BLaER1 (cell line): ENCODE measurements around the gene MYPN.

Experiments
- H3K27ac ChIP-seq: shearing (Covaris generic); formaldehyde crosslinking; 2 replicates; pipeline ENCODE4 v1.8.1; 2022
- H3K27me3 ChIP-seq: shearing (Covaris generic); formaldehyde crosslinking; 2 replicates; pipeline ENCODE4 v1.8.1; 2022
- H3K36me3 ChIP-seq: shearing (Covaris generic); formaldehyde crosslinking; 2 replicates; pipeline ENCODE4 v1.8.1; 2022
- H3K4me1 ChIP-seq: shearing (Covaris generic); formaldehyde crosslinking; 2 replicates; pipeline ENCODE4 v1.8.1; 2022
- H3K4me2 ChIP-seq: shearing (Covaris generic); formaldehyde crosslinking; 2 replicates; pipeline ENCODE4 v1.8.1; 2022
- H3K4me3 ChIP-seq: shearing (Covaris generic); formaldehyde crosslinking; 2 replicates; pipeline ENCODE4 v1.8.1; 2022
- H3K9ac ChIP-seq: shearing (Covaris generic); formaldehyde crosslinking; 2 replicates; pipeline ENCODE4 v1.8.1; 2022
- H3K9me3 ChIP-seq: shearing (Covaris generic); formaldehyde crosslinking; 2 replicates; pipeline ENCODE4 v1.8.1; 2022
- H4K20me1 ChIP-seq: shearing (Covaris generic); formaldehyde crosslinking; 2 replicates; pipeline ENCODE4 v1.8.1; 2022
- Cebpa-rat ChIP-seq: shearing (Covaris generic); IDR thresholded peaks from 2 replicates; pipeline ENCODE4 v1.8.1; 2022

The MYPN gene

DNA sequence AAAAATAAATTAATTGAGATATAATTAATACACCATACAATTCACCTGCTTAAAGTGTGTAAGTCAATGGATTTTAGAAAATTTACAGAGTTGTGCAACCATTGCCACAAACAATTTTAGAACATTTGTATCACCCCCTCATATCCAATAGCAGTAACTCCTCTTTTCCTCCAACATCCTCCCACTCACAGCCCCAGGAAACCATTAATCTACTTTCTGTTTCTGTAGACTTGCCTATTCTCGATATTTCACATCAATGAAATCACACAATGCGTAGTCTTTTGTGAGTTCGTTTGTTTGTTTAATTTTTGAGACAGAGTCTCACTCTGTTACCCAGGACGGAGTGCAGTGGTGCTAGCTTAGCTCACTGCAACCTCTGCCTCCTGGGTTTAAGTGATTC, 20.5 kb upstream of the MYPN start:
- no peak overlapping the region for H3K9ac ChIP-seq
- no peak for TF ChIP-seq Cebpa-rat
- H3K4me1 ChIP-seq: peaks cover 7% of the 10 kb centered on the region
- no peaks in the 10 kb centered on the region for H3K27me3 ChIP-seq
- H3K27ac ChIP-seq: no peak overlapping the region
- H3K9me3 ChIP-seq: peaks cover 1% of the 10 kb centered on the region; the same call in 1 of the 2 replicates
- H3K4me2 ChIP-seq: no peak overlapping the region
- no peaks in the 10 kb centered on the region for H3K36me3 ChIP-seq
- no peak overlapping the region for H3K4me3 ChIP-seq
- H4K20me1 ChIP-seq: no peaks in the 10 kb centered on the region

DNA sequence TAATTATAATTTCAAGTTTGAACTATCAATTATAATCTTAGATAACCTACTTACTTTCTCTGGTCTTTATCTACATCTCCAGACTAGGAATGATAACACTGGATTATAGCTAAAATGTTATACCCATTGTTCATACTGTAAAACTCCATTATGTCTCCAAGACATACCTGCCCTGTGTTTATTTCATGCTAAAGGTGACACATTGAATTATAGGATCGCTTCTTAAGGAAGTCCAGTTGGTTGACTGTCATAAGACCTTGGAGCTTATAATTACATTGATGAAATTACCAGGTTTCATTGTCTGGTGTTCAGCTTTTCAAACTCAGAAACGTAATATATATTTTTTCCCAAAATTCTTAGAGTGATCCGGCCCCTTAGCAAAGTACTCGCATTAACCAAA, 18.7 kb upstream of the MYPN start:
- Histone ChIP-seq H3K4me3 (no peak overlapping the region), H3K9me3 (peaks cover 4% of the 10 kb centered on the region; the same call in 1 of the 2 replicates), H3K4me1 (peaks cover 7% of the 10 kb centered on the region), H4K20me1 (no peaks in the 10 kb centered on the region), H3K4me2 (no peak overlapping the region), H3K36me3 (no peaks in the 10 kb centered on the region), H3K27me3 (no peaks in the 10 kb centered on the region), H3K9ac (no peak overlapping the region), H3K27ac (no peak overlapping the region)
- no peak for TF ChIP-seq Cebpa-rat

DNA sequence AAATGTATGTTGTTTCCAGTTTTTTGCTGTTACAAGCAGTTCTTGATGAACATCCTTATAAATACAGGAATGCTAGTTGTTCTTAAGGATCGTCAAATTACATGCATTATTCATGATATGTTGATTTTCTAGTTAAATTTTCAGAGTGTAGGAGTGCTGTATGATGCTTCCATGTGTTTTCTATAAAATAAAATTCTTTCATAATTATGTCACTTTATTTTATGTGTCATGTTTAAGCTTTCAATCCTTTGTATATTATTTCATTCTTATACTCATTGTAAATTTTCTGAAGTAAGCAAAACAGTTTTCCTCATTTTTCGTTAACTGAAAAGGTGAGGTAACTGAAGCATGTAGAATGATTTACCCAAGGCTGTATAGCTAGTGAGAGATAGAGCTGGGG, 16.8 kb upstream of the MYPN start:
- Histone ChIP-seq H3K4me3 (no peak overlapping the region), H3K27ac (no peak overlapping the region), H3K4me1 (peaks cover 5% of the 10 kb centered on the region)

DNA sequence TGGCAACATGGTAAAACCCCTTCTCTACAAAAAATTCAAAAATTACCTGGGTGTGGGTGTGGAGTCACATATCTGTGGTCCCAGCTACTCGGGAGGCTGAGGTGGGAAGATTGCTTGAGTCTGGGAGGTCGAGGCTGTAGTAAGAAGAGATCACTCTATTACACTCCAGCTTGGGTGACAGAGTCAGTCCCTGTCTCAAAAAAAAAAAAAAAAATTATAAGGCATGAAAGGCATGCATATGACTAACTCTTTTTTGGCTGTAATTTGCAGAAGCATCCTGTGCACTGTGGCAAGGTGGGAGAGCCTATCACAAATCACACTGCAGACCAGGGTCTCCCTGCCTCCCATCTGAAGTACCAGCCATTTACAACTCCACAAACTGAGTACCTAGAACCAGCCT, 14.1 kb upstream of the MYPN start:
- no peak overlapping the region for H3K4me2 ChIP-seq
- no peaks in the 10 kb centered on the region for H3K36me3 ChIP-seq
- no peaks in the 10 kb centered on the region for H3K4me1 ChIP-seq
- H3K4me3 ChIP-seq: no peak overlapping the region
- H3K9me3 ChIP-seq: peaks cover 4% of the 10 kb centered on the region; the same call in 1 of the 2 replicates
- no peak overlapping the region for H3K9ac ChIP-seq
- H3K27ac ChIP-seq: no peak overlapping the region
- H4K20me1 ChIP-seq: no peaks in the 10 kb centered on the region
- H3K27me3 ChIP-seq: no peaks in the 10 kb centered on the region
- no peak for TF ChIP-seq Cebpa-rat

More for the DNA sequence above, 16.8 kb upstream of the MYPN start:
- Histone ChIP-seq H3K27me3 (no peaks in the 10 kb centered on the region), H3K36me3 (no peaks in the 10 kb centered on the region), H3K9ac (no peak overlapping the region), H4K20me1 (no peaks in the 10 kb centered on the region), H3K9me3 (peaks cover 4% of the 10 kb centered on the region; the same call in 1 of the 2 replicates), H3K4me2 (no peak overlapping the region)
- TF ChIP-seq Cebpa-rat: no peak

DNA sequence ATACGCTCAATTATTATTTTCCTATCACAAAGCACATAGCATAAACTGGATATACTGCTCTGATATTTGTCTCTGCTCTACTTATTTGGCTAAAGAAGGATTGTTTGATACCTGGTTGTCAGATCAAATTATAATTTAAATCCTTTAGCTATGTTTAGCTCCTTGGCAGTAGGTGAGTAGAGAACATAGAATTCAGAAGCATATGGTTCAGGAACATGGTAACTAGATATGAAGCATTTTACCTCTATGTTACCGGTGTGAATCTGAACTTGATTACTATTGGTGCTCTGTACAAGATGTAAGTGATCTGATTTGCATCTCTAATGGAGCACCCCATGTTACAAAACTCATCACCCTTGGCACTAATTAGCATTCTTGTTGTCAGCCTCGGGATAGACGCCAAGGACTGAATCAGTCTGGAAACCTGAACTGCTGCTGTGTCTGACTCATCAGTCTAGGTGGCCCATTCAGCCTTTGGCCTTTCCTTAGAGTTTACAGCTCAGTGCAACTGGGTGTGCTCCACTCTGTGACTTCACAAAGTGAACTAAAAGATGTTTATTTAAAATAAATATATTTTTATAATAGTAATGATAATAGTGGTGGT, 12.3 kb upstream of the MYPN start:
- no peak overlapping the region for H3K27ac ChIP-seq
- H3K36me3 ChIP-seq: no peaks in the 10 kb centered on the region
- no peaks in the 10 kb centered on the region for H3K4me1 ChIP-seq
- no peaks in the 10 kb centered on the region for H3K27me3 ChIP-seq
- H4K20me1 ChIP-seq: no peaks in the 10 kb centered on the region
- H3K9ac ChIP-seq: no peak overlapping the region
- H3K4me2 ChIP-seq: no peak overlapping the region
- H3K9me3 ChIP-seq: peaks cover 4% of the 10 kb centered on the region; the same call in 1 of the 2 replicates
- no peak overlapping the region for H3K4me3 ChIP-seq
- no peak for TF ChIP-seq Cebpa-rat

DNA sequence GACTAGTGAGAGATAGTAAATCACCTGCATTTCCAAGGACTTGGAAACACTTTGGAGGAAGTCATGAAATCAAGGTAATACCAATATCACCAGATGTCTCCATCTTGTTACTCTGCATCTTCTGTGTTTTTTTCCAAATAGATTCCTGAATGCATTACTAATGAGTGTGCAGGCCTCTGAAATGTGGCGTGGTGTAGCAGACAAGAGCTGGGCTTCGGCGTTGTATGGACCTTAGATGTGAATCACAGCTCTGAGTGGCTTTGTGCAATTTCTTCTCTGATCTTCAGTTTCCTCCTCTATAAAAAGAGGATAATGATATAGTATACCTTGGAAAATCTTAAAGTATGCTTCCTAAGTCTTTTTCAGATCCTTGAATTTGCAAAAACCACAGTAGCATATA, 9.6 kb upstream of the MYPN start:
- H3K36me3 ChIP-seq: no peaks in the 10 kb centered on the region
- H3K27ac ChIP-seq: no peak overlapping the region
- H4K20me1 ChIP-seq: no peaks in the 10 kb centered on the region
- H3K4me2 ChIP-seq: no peak overlapping the region
- no peaks in the 10 kb centered on the region for H3K27me3 ChIP-seq
- no peak overlapping the region for H3K4me3 ChIP-seq
- no peaks in the 10 kb centered on the region for H3K9me3 ChIP-seq
- H3K9ac ChIP-seq: no peak overlapping the region
- H3K4me1 ChIP-seq: no peaks in the 10 kb centered on the region
- TF ChIP-seq Cebpa-rat: no peak

DNA sequence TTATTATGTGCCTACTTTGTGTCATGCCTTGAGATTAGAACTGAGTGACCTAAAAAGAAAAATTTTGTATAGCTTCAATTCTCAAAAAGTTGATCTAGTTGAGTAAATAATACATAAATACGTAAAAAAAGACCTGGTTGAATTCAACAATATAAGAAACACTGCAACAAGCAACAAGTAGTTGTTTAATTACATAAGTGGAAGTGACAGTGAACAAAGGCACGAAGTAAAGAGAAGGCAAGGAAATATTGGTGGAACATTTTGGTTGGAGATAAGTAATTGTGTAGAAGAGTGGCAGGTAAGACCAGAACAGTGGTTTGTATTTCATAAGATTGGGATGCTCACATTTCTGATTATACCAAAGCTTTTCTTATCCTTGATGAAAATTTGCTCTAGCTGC, 8.2 kb upstream of the MYPN start:
- TF ChIP-seq Cebpa-rat: no peak
- H3K27ac ChIP-seq: no peak overlapping the region
- H3K4me3 ChIP-seq: no peak overlapping the region
- no peak overlapping the region for H3K4me2 ChIP-seq
- H3K27me3 ChIP-seq: no peaks in the 10 kb centered on the region
- no peaks in the 10 kb centered on the region for H3K4me1 ChIP-seq
- H3K9ac ChIP-seq: no peak overlapping the region
- no peaks in the 10 kb centered on the region for H3K36me3 ChIP-seq
- no peaks in the 10 kb centered on the region for H3K9me3 ChIP-seq
- no peaks in the 10 kb centered on the region for H4K20me1 ChIP-seq

DNA sequence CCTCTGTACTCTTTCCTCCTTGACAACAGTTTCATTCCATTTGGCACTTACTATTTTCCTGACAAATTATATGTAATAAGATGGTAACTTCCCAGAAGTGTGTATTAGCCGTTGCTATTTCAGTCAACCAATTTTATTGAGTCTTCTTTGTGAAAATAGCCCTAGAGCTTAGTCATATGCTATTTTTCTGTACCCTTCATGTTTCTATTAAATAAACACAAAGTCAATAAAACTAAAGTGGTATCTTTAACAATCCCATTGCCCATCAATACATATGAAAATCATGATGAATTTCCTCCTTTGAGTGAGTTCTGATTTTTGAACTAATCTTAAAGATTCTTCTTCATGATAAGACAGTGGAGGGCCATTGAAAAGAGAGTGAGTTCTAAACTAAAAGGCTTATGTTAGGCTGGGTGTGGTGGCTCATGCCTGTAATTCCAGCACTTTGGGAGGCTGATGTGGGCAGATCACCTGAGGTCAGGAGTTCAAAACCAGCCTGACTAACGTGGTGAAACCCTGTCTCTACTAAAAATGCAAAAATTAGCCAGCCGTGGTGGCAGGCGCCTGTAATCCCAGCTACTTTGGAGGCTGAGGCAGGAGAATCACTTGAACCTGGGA, 5.9 kb upstream of the MYPN start:
- Histone ChIP-seq H3K36me3 (no peaks in the 10 kb centered on the region), H3K27ac (no peak overlapping the region), H3K4me3 (no peak overlapping the region), H3K9ac (no peak overlapping the region), H3K4me2 (no peak overlapping the region), H3K9me3 (no peaks in the 10 kb centered on the region), H4K20me1 (no peaks in the 10 kb centered on the region), H3K27me3 (no peaks in the 10 kb centered on the region), H3K4me1 (no peaks in the 10 kb centered on the region)
- TF ChIP-seq Cebpa-rat: no peak

DNA sequence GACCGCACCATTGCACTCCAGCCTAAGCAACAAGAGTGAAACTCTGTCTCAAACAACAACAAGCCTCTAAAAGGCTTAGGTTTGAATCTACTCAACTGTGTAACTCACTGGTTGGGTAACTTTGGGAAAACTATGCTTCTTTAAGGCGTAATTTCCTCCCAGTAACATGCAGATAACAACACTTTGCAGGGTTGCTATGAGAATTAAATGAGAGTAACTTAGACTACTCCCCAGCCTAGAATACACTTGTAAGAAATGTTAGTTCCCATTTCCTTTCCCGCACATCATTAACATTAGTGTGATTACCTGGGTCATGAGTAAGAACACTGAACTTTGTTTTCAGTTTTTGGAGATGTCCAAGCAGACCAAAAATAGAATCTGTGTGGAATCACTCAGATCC, 5.4 kb upstream of the MYPN start:
- H3K36me3 ChIP-seq: no peaks in the 10 kb centered on the region
- no peak overlapping the region for H3K9ac ChIP-seq
- no peak overlapping the region for H3K27ac ChIP-seq
- H3K4me2 ChIP-seq: no peak overlapping the region
- H3K4me1 ChIP-seq: no peaks in the 10 kb centered on the region
- H4K20me1 ChIP-seq: no peaks in the 10 kb centered on the region
- no peak for TF ChIP-seq Cebpa-rat
- no peaks in the 10 kb centered on the region for H3K9me3 ChIP-seq
- H3K27me3 ChIP-seq: no peaks in the 10 kb centered on the region
- no peak overlapping the region for H3K4me3 ChIP-seq

DNA sequence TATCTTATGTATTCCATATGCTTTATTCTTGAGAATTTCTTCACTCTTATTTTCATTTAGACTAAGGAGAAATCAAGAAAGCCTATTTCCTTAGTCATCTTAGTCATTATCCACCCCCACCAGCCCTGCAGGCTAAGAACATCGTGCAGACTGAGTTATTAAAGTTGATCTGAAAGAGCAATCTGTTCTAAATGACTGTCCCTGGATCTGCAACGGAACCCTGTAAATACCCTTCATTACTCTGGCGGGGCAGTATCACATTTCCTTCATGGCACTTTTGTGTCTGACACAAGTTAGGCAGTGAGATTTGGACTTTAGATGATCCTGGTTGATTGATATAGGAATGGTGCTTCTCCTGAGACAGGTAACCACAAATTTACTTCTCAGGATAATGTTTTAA, 3.5 kb upstream of the MYPN start:
- TF ChIP-seq Cebpa-rat: no peak
- Histone ChIP-seq H3K4me3 (no peak overlapping the region), H3K9me3 (no peaks in the 10 kb centered on the region), H3K4me1 (no peaks in the 10 kb centered on the region), H3K27me3 (no peaks in the 10 kb centered on the region), H3K9ac (no peak overlapping the region), H3K27ac (no peak overlapping the region), H4K20me1 (no peaks in the 10 kb centered on the region), H3K4me2 (no peak overlapping the region), H3K36me3 (no peaks in the 10 kb centered on the region)
